Measurements from ENCODE around the gene ANO10. TPM values are rescaled to one million over a fixed set of nuclear protein-coding genes. Genes with fewer than 3 reads are reported as not detected.
"Not testable (repeated sequence)": the region's sequence is repeated elsewhere in the genome, so short reads cannot be mapped to it uniquely, and the experiment has no call there.

ANO10 gene
- total RNA-seq, 2 experiments from 2014 or later: 6.3 to 8.9 TPM

GRCh38 chr3:43606284-43606683 lies 15.5 kb downstream of the ANO10 start:
- H3K27me3 Mint-ChIP-seq: no peaks in the 10 kb centered on the region
- ATAC-seq: no peak
- no peak for DNase-seq
- peaks cover 2% of the 10 kb centered on the region for H3K4me1 Mint-ChIP-seq (ENCODE audit: low read depth)
- TF ChIP-seq CTCF (IDR thresholded peaks at IDR 0.05): no peak
- H3K36me3 Mint-ChIP-seq (ENCODE audit: low read depth): peaks cover 10% of the 10 kb centered on the region
- intact Hi-C loops (cut with micrococcal nuclease): no loop called here
- H3K9me3 Mint-ChIP-seq: no peaks in the 10 kb centered on the region
- H3K4me3 Mint-ChIP-seq: no peak overlapping the region
- H3K27ac Mint-ChIP-seq: no peak overlapping the region
- ChIA-PET CTCF (no interaction called here), POLR2A (no interaction called here)

GRCh38 chr3:43599959-43600358 lies 21.9 kb downstream of the ANO10 start:
- POLR2A ChIA-PET; H3K4me3 Mint-ChIP-seq; H3K27ac Mint-ChIP-seq; CTCF ChIA-PET; H3K4me1 Mint-ChIP-seq (ENCODE audit: low read depth); ATAC-seq; intact Hi-C loops (cut with micrococcal nuclease); H3K27me3 Mint-ChIP-seq; DNase-seq: not testable (repeated sequence)
- H3K9me3 Mint-ChIP-seq: peaks cover 11% of the 10 kb centered on the region
- H3K36me3 Mint-ChIP-seq (ENCODE audit: low read depth): peaks cover 30% of the 10 kb centered on the region

- CTCF ChIA-PET: no interaction called here
- Mint-ChIP-seq H3K36me3 (ENCODE audit: low read depth) (peaks cover 36% of the 10 kb centered on the region), H3K9me3 (peaks cover 14% of the 10 kb centered on the region), H3K27ac (no peak overlapping the region), H3K4me1 (ENCODE audit: low read depth) (no peaks in the 10 kb centered on the region), H3K27me3 (no peaks in the 10 kb centered on the region), H3K4me3 (no peak overlapping the region)
- POLR2A ChIA-PET: no interaction called here
- intact Hi-C loops (cut with micrococcal nuclease): no loop called here
- ATAC-seq: no peak
- TF ChIP-seq CTCF (IDR thresholded peaks at IDR 0.05): no peak
- no peak for DNase-seq
Observed at GRCh38 chr3:43597961-43598360, 23.9 kb downstream of the ANO10 start.

- H3K4me3 Mint-ChIP-seq; H3K27ac Mint-ChIP-seq; intact Hi-C loops (cut with micrococcal nuclease); H3K4me1 Mint-ChIP-seq (ENCODE audit: low read depth); CTCF ChIA-PET; DNase-seq; H3K27me3 Mint-ChIP-seq; ATAC-seq; POLR2A ChIA-PET: not testable (repeated sequence)
- H3K36me3 Mint-ChIP-seq (ENCODE audit: low read depth): peaks cover 45% of the 10 kb centered on the region
- H3K9me3 Mint-ChIP-seq: peaks cover 23% of the 10 kb centered on the region
Observed at GRCh38 chr3:43596178-43596577, 25.6 kb downstream of the ANO10 start.

- Mint-ChIP-seq H3K36me3 (ENCODE audit: low read depth) (peaks cover 54% of the 10 kb centered on the region), H3K9me3 (peaks cover 28% of the 10 kb centered on the region)
- POLR2A ChIA-PET; H3K4me3 Mint-ChIP-seq; H3K4me1 Mint-ChIP-seq (ENCODE audit: low read depth); DNase-seq; H3K27ac Mint-ChIP-seq; intact Hi-C loops (cut with micrococcal nuclease); H3K27me3 Mint-ChIP-seq; CTCF ChIA-PET; ATAC-seq: not testable (repeated sequence)
Observed at GRCh38 chr3:43595280-43595679, 26.5 kb downstream of the ANO10 start.

- ATAC-seq; CTCF ChIA-PET; H3K27ac Mint-ChIP-seq; H3K27me3 Mint-ChIP-seq; H3K4me1 Mint-ChIP-seq (ENCODE audit: low read depth); POLR2A ChIA-PET; intact Hi-C loops (cut with micrococcal nuclease); H3K4me3 Mint-ChIP-seq; DNase-seq: not testable (repeated sequence)
- Mint-ChIP-seq H3K36me3 (ENCODE audit: low read depth) (peaks cover 55% of the 10 kb centered on the region), H3K9me3 (peaks cover 28% of the 10 kb centered on the region)
Observed at GRCh38 chr3:43593588-43593987, 28.2 kb downstream of the ANO10 start.

GRCh38 chr3:43591866-43592265 lies 29.9 kb downstream of the ANO10 start:
- POLR2A ChIA-PET; H3K4me3 Mint-ChIP-seq; DNase-seq; intact Hi-C loops (cut with micrococcal nuclease); CTCF ChIA-PET; ATAC-seq; H3K27me3 Mint-ChIP-seq; H3K4me1 Mint-ChIP-seq (ENCODE audit: low read depth); H3K27ac Mint-ChIP-seq: not testable (repeated sequence)
- peaks cover 25% of the 10 kb centered on the region for H3K9me3 Mint-ChIP-seq
- peaks cover 48% of the 10 kb centered on the region for H3K36me3 Mint-ChIP-seq (ENCODE audit: low read depth)

GRCh38 chr3:43587303-43587702 lies 34.5 kb downstream of the ANO10 start:
- intact Hi-C loops (cut with micrococcal nuclease): no loop called here
- Mint-ChIP-seq H3K4me3 (no peak overlapping the region), H3K4me1 (ENCODE audit: low read depth) (peaks cover 15% of the 10 kb centered on the region), H3K9me3 (peaks cover 8% of the 10 kb centered on the region), H3K27me3 (no peaks in the 10 kb centered on the region), H3K27ac (no peak overlapping the region), H3K36me3 (ENCODE audit: low read depth) (peaks cover 15% of the 10 kb centered on the region)
- ChIA-PET CTCF (no interaction called here), POLR2A (interaction anchor here (0.5 kb wide), 1 partner anchor 26 kb away, joined by 3 read pairs; no protein-coding TSS in a partner anchor)
- ATAC-seq (no peak), DNase-seq (no peak)
- no peak for TF ChIP-seq CTCF (IDR thresholded peaks at IDR 0.05)

All from activated CD8-positive, alpha-beta T cell treated with anti-CD3 and anti-CD28 coated beads for 36 hours (primary cell).